Loucy (cell line): ENCODE measurements around the gene BAZ1A.

Source experiments
- H2AFZ ChIP-seq: fragments of 200-600 bp; sonication (generic); 2 replicates; pipeline ENCODE4 v1.6.0; 2016; ENCODE audit warnings: antibody characterized with exemption, mild to moderate bottlenecking, low read length, moderate library complexity
- H3F3A ChIP-seq: fragments of 200-600 bp; 2 replicates; pipeline ENCODE4 v1.6.0; 2016; ENCODE audit warnings: antibody characterized with exemption, low read depth, mild to moderate bottlenecking
- H3K27me3 ChIP-seq: fragments of 200-600 bp; sonication (generic); 2 replicates; pipeline ENCODE4 v1.6.1; 2014; ENCODE audit warnings: low read length, mild to moderate bottlenecking; ENCODE audit not compliant: insufficient read depth, poor library complexity, severe bottlenecking
- H3K36me3 ChIP-seq: fragments of 200-600 bp; sonication (generic); 2 replicates; pipeline ENCODE4 v1.6.1; 2016; ENCODE audit warnings: low read length; ENCODE audit not compliant: insufficient read depth
- H3K4me1 ChIP-seq: fragments of 200-600 bp; sonication (generic); 2 replicates; pipeline ENCODE4 v1.5.1; 2014; ENCODE audit warnings: low read length, mild to moderate bottlenecking; ENCODE audit not compliant: insufficient read depth, poor library complexity, severe bottlenecking
- H3K4me2 ChIP-seq: fragments of 200-600 bp; sonication (generic); 2 replicates; pipeline ENCODE4 v1.6.0; 2014; ENCODE audit warnings: antibody characterized with exemption, low read length, low read depth, mild to moderate bottlenecking; ENCODE audit not compliant: poor library complexity, severe bottlenecking
- H3K4me3 ChIP-seq: fragments of 200-600 bp; sonication (generic); 2 replicates; pipeline ENCODE4 v1.5.1; 2014; ENCODE audit warnings: low read length, mild to moderate bottlenecking, mixed read lengths; ENCODE audit not compliant: poor library complexity, severe bottlenecking
- H3K79me2 ChIP-seq: fragments of 200-600 bp; sonication (generic); 2 replicates; pipeline ENCODE4 v1.6.1; 2014; ENCODE audit warnings: low read length; ENCODE audit not compliant: insufficient read depth
- H3K9ac ChIP-seq: fragments of 200-600 bp; sonication (generic); 2 replicates; pipeline ENCODE4 v1.6.0; 2014; ENCODE audit warnings: mild to moderate bottlenecking, low read depth, low read length, moderate library complexity; ENCODE audit not compliant: poor library complexity, severe bottlenecking
- H3K9me2 ChIP-seq: fragments of 200-600 bp; sonication (generic); replicated peaks from 2 replicates; pipeline ENCODE4 v1.6.1; 2016; ENCODE audit warnings: low read depth, low read length, mixed read lengths
- H3K9me3 ChIP-seq: fragments of 200-600 bp; sonication (generic); 2 replicates; pipeline ENCODE4 v1.6.1; 2014; ENCODE audit warnings: mild to moderate bottlenecking, antibody characterized with exemption, low read length, low read depth; ENCODE audit not compliant: insufficient read depth
- H4K20me1 ChIP-seq: fragments of 200-600 bp; sonication (generic); 2 replicates; pipeline ENCODE4 v1.6.0; 2014; ENCODE audit warnings: antibody characterized with exemption, low read length, mild to moderate bottlenecking; ENCODE audit not compliant: insufficient read depth, poor library complexity, severe bottlenecking
- EZH2phosphoT487 ChIP-seq: fragments of 200-600 bp; IDR thresholded peaks from 2 replicates; pipeline ENCODE4 v1.6.1; 2018; ENCODE audit warnings: antibody characterized with exemption, mild to moderate bottlenecking, moderate library complexity, borderline replicate concordance
- TF ChIP-seq, protein P1 (sequence below): fragments of 200-600 bp; sonication (generic); conservative IDR thresholded peaks from 2 replicates; pipeline ENCODE4 v1.5.1; 2014; ENCODE audit warnings: mild to moderate bottlenecking, antibody characterized with exemption, low read length

BAZ1A gene, protein sequence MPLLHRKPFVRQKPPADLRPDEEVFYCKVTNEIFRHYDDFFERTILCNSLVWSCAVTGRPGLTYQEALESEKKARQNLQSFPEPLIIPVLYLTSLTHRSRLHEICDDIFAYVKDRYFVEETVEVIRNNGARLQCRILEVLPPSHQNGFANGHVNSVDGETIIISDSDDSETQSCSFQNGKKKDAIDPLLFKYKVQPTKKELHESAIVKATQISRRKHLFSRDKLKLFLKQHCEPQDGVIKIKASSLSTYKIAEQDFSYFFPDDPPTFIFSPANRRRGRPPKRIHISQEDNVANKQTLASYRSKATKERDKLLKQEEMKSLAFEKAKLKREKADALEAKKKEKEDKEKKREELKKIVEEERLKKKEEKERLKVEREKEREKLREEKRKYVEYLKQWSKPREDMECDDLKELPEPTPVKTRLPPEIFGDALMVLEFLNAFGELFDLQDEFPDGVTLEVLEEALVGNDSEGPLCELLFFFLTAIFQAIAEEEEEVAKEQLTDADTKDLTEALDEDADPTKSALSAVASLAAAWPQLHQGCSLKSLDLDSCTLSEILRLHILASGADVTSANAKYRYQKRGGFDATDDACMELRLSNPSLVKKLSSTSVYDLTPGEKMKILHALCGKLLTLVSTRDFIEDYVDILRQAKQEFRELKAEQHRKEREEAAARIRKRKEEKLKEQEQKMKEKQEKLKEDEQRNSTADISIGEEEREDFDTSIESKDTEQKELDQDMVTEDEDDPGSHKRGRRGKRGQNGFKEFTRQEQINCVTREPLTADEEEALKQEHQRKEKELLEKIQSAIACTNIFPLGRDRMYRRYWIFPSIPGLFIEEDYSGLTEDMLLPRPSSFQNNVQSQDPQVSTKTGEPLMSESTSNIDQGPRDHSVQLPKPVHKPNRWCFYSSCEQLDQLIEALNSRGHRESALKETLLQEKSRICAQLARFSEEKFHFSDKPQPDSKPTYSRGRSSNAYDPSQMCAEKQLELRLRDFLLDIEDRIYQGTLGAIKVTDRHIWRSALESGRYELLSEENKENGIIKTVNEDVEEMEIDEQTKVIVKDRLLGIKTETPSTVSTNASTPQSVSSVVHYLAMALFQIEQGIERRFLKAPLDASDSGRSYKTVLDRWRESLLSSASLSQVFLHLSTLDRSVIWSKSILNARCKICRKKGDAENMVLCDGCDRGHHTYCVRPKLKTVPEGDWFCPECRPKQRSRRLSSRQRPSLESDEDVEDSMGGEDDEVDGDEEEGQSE (N-terminal part only)

DNA sequence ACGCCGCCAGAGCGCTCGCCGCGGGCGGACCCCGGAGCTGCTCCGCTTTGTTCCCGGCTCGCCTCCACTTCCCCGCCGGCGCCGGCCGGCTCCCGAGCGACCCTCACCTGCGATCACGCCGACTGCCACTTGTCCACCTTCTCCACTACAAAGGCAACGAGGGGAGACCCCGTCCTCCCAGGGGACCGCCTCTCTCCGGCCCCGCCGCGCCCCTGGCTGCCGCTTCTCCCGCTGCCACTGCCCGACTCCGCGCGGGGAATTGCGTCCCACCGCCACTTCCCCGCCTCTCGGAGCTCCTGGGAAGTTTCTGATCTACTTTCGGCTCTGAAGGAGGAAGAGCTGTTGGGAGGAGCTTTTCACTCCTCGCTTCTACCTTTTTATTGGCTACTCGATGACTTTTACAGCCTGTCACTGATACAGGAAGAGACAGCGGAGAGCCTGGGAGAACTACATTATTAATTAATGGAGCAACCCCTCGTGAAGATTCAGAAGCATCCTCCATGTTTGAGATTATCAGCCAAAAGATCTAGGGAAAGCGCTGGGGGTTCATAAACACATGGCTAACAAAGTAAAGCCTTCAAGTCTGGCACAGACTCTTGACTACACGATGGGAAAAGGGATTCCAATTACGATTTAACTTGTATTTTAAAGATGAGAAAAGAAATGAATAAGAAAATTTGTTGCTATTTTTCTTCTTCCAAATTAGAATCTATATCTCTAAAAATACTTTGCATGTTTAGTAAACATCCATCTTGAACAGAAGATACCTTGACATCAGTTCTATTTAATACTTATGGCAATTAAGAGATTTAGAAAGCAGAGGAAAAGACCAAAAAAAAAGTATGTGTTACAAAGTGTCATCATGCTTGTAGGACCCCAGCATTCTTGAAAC, at the start of gene BAZ1A:
BAZ1A (minus strand) TSS at position 330 of the 892 bp plus-strand sequence. CDS start 756 bp downstream, outside the sequence.
- Histone ChIP-seq H3K4me1 (peaks cover 34% of the 10 kb centered on the region), H3K9ac (peak within 1 kb of the TSS; percentile 93), H3K4me3 (peak within 1 kb of the TSS; percentile 87), H3K36me3 (no peaks in the 10 kb centered on the region; the same call in none of the 2 replicates), H3K4me2 (peak within 1 kb of the TSS; percentile 77), H3K9me2 (no peaks in the 10 kb centered on the region), H3K27me3 (no peaks in the 10 kb centered on the region), H3F3A (no peaks in the 10 kb centered on the region), H3K79me2 (peaks cover 52% of the 10 kb centered on the region), H4K20me1 (peaks cover 21% of the 10 kb centered on the region), H2AFZ (peak within 1 kb of the TSS; percentile 93), H3K9me3 (no peaks in the 10 kb centered on the region)
- TF ChIP-seq, protein P1, sequence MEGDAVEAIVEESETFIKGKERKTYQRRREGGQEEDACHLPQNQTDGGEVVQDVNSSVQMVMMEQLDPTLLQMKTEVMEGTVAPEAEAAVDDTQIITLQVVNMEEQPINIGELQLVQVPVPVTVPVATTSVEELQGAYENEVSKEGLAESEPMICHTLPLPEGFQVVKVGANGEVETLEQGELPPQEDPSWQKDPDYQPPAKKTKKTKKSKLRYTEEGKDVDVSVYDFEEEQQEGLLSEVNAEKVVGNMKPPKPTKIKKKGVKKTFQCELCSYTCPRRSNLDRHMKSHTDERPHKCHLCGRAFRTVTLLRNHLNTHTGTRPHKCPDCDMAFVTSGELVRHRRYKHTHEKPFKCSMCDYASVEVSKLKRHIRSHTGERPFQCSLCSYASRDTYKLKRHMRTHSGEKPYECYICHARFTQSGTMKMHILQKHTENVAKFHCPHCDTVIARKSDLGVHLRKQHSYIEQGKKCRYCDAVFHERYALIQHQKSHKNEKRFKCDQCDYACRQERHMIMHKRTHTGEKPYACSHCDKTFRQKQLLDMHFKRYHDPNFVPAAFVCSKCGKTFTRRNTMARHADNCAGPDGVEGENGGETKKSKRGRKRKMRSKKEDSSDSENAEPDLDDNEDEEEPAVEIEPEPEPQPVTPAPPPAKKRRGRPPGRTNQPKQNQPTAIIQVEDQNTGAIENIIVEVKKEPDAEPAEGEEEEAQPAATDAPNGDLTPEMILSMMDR: no peak
- TF ChIP-seq EZH2phosphoT487: no peak

DNA sequence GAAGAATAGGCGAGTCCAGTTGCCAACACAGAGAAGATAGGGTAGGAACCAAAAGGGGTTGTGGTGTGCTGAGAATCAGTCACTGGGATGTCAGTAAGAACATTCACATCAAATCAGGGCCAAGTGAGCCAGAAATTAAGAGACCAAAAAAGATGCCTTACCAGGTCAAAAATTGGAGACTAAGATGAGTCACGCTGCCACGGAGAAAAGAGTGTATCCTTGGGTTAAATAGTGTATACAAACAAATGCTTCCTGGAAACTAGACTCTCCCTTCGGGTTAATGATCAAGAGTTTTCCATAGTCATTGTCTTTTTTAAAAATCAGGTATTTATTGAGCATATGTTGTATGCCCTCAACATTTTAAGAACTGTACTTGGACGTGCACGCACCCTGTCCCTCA, 45.2 kb upstream of the BAZ1A start:
- Histone ChIP-seq H3K4me2 (no peak overlapping the region), H3K9me3 (no peaks in the 10 kb centered on the region), H3K4me3 (no peak overlapping the region), H4K20me1 (no peaks in the 10 kb centered on the region), H3K27me3 (no peaks in the 10 kb centered on the region), H3K9me2 (no peaks in the 10 kb centered on the region), H3F3A (no peaks in the 10 kb centered on the region), H3K9ac (no peak overlapping the region), H3K79me2 (no peaks in the 10 kb centered on the region), H3K4me1 (no peaks in the 10 kb centered on the region), H2AFZ (no peak overlapping the region), H3K36me3 (no peaks in the 10 kb centered on the region)
- TF ChIP-seq, protein P1: no peak
- TF ChIP-seq EZH2phosphoT487: no peak
